KOPT-K1 (cell line): Measurements from ENCODE around the gene ATP1A1.

ENCODE experiments used
- H3K27ac ChIP-seq: fragments of 200-600 bp; sonication (generic); 2 replicates; pipeline ENCODE4 v1.5.1; 2016; ENCODE audit warnings: antibody characterized with exemption, mild to moderate bottlenecking, low read depth, low read length; ENCODE audit not compliant: poor library complexity, severe bottlenecking
- H3K36me3 ChIP-seq: fragments of 200-600 bp; sonication (generic); 2 replicates; pipeline ENCODE4 v1.5.1; 2017; ENCODE audit warnings: antibody characterized with exemption, mild to moderate bottlenecking, low read length, moderate library complexity; ENCODE audit not compliant: insufficient read depth
- H3K9me3 ChIP-seq: fragments of 200-600 bp; sonication (generic); 2 replicates; pipeline ENCODE4 v1.5.1; 2017; ENCODE audit warnings: antibody characterized with exemption, low read length, mild to moderate bottlenecking; ENCODE audit not compliant: insufficient read depth, poor library complexity, severe bottlenecking

ATP1A1 gene

GRCh38 chr1:116386042-116386441, 13.0 kb downstream of the ATP1A1 start:
- H3K27ac ChIP-seq: no peak overlapping the region
- peaks cover 85% of the 10 kb centered on the region for H3K36me3 ChIP-seq
- H3K9me3 ChIP-seq: no peaks in the 10 kb centered on the region

- Histone ChIP-seq H3K36me3 (peaks cover 96% of the 10 kb centered on the region), H3K9me3 (no peaks in the 10 kb centered on the region), H3K27ac (no peak overlapping the region)
Observed at GRCh38 chr1:116387551-116387950, 14.5 kb downstream of the ATP1A1 start.

- no peak overlapping the region for H3K27ac ChIP-seq
- H3K9me3 ChIP-seq: no peaks in the 10 kb centered on the region
- H3K36me3 ChIP-seq: peaks cover 100% of the 10 kb centered on the region
Observed at GRCh38 chr1:116388122-116388521, 15.1 kb downstream of the ATP1A1 start.

- H3K27ac ChIP-seq: no peak overlapping the region
- no peaks in the 10 kb centered on the region for H3K9me3 ChIP-seq
- peaks cover 100% of the 10 kb centered on the region for H3K36me3 ChIP-seq
Observed at GRCh38 chr1:116389013-116389412, 16.0 kb downstream of the ATP1A1 start.

- peaks cover 100% of the 10 kb centered on the region for H3K36me3 ChIP-seq
Observed at GRCh38 chr1:116389686-116390085, 16.6 kb downstream of the ATP1A1 start.

GRCh38 chr1:116390195-116390594, 17.2 kb downstream of the ATP1A1 start:
- H3K27ac ChIP-seq: no peak overlapping the region
- H3K36me3 ChIP-seq: peaks cover 100% of the 10 kb centered on the region
- H3K9me3 ChIP-seq: no peaks in the 10 kb centered on the region

More at GRCh38 chr1:116389686-116390085, 16.6 kb downstream of the ATP1A1 start:
- H3K27ac ChIP-seq: no peak overlapping the region
- no peaks in the 10 kb centered on the region for H3K9me3 ChIP-seq

- Histone ChIP-seq H3K36me3 (peaks cover 100% of the 10 kb centered on the region), H3K9me3 (no peaks in the 10 kb centered on the region), H3K27ac (no peak overlapping the region)
Observed at GRCh38 chr1:116391185-116391584, 18.1 kb downstream of the ATP1A1 start.

GRCh38 chr1:116392717-116393404, 19.8 kb downstream of the ATP1A1 start:
- no peaks in the 10 kb centered on the region for H3K9me3 ChIP-seq
- H3K36me3 ChIP-seq: peaks cover 100% of the 10 kb centered on the region
- no peak overlapping the region for H3K27ac ChIP-seq

- H3K27ac ChIP-seq: no peak overlapping the region
- H3K9me3 ChIP-seq: no peaks in the 10 kb centered on the region
- peaks cover 100% of the 10 kb centered on the region for H3K36me3 ChIP-seq
Observed at GRCh38 chr1:116393792-116394191, 20.7 kb downstream of the ATP1A1 start.

- Histone ChIP-seq H3K36me3 (peaks cover 100% of the 10 kb centered on the region), H3K9me3 (no peaks in the 10 kb centered on the region), H3K27ac (no peak overlapping the region)
Observed at GRCh38 chr1:116394270-116394669, 21.2 kb downstream of the ATP1A1 start.

- H3K9me3 ChIP-seq: no peaks in the 10 kb centered on the region
- no peak overlapping the region for H3K27ac ChIP-seq
- peaks cover 100% of the 10 kb centered on the region for H3K36me3 ChIP-seq
Observed at GRCh38 chr1:116396769-116397168, 23.7 kb downstream of the ATP1A1 start.

GRCh38 chr1:116397728-116398127, 24.7 kb downstream of the ATP1A1 start:
- peaks cover 100% of the 10 kb centered on the region for H3K36me3 ChIP-seq
- H3K9me3 ChIP-seq: no peaks in the 10 kb centered on the region
- no peak overlapping the region for H3K27ac ChIP-seq

- Histone ChIP-seq H3K9me3 (no peaks in the 10 kb centered on the region), H3K27ac (no peak overlapping the region), H3K36me3 (peaks cover 100% of the 10 kb centered on the region)
Observed at GRCh38 chr1:116400780-116401179, 27.7 kb downstream of the ATP1A1 start.

GRCh38 chr1:116401646-116402176, 28.7 kb downstream of the ATP1A1 start:
- no peak overlapping the region for H3K27ac ChIP-seq
- H3K36me3 ChIP-seq: peaks cover 100% of the 10 kb centered on the region
- H3K9me3 ChIP-seq: no peaks in the 10 kb centered on the region

GRCh38 chr1:116402333-116402732, 29.3 kb downstream of the ATP1A1 start:
- Histone ChIP-seq H3K36me3 (peaks cover 100% of the 10 kb centered on the region), H3K9me3 (no peaks in the 10 kb centered on the region), H3K27ac (no peak overlapping the region)

GRCh38 chr1:116403496-116404136, 30.6 kb downstream of the ATP1A1 start:
- H3K9me3 ChIP-seq: no peaks in the 10 kb centered on the region
- no peak overlapping the region for H3K27ac ChIP-seq
- peaks cover 99% of the 10 kb centered on the region for H3K36me3 ChIP-seq
